ENCODE measurements around the gene KLHL15. TPM values are rescaled to one million over a fixed set of nuclear protein-coding genes. Genes with fewer than 3 reads are reported as not detected.
A peak's percentile ranks its signal among the peaks of the same experiment; 100 is the strongest.

The KLHL15 gene
- total RNA-seq, 1 donor from 2014 or later, result 17.7 TPM

- no peak for DNase-seq
These were observed 82.8 kb downstream of the KLHL15 start for GRCh38 chrX:23944234-23944633.

- no peak for DNase-seq
These were observed 87.8 kb downstream of the KLHL15 start for GRCh38 chrX:23939203-23939602.

- no peak for DNase-seq
These were observed 88.3 kb downstream of the KLHL15 start for GRCh38 chrX:23938690-23939089.

GRCh38 chrX:23937100-23937499 lies 89.9 kb downstream of the KLHL15 start:
- no peak for DNase-seq

- no peak for DNase-seq
These were observed 90.8 kb downstream of the KLHL15 start for GRCh38 chrX:23936180-23936579.

GRCh38 chrX:23935106-23935505 lies 91.9 kb downstream of the KLHL15 start:
- DNase-seq, result peak; percentile 32

Other genes starting within 250 kb of the KLHL15 start
- 145 TPM for gene SAT1, start 244.0 kb downstream of the KLHL15 start, total RNA-seq
- 6.7 TPM for gene APOO, start 119.2 kb downstream of the KLHL15 start, total RNA-seq
- gene CXorf58, start 119.2 kb downstream of the KLHL15 start, total RNA-seq, result not detected
- 204 TPM for gene EIF2S3, start 27.8 kb upstream of the KLHL15 start, total RNA-seq
- gene ZFX, start 122.5 kb upstream of the KLHL15 start, total RNA-seq, result 57.1 TPM

Data from skin of body (tissue), 2 donors.